BJ (cell line): ENCODE results near the gene DMPK. TPM values are rescaled to one million over a fixed set of nuclear protein-coding genes. Genes with fewer than 3 reads are reported as not detected.

ENCODE experiments used
- CTCF ChIA-PET: fragments of 350-600 bp; formaldehyde crosslinking; extraction: SDS; loops from one replicate; lab custom pipeline; 2021; ENCODE audit warnings: antibody characterized with exemption, inconsistent platforms; lab: Yijun Ruan, JAX
- POLR2A ChIA-PET: fragments of 300-600 bp; sonication (Branson Sonifier 250); formaldehyde crosslinking; extraction: SDS; loops from one replicate; lab custom pipeline; 2021; ENCODE audit warnings: antibody characterized with exemption; lab: Charles Lee
- DNase-seq: peaks from one replicate; pipeline ENCODE4 v3.0.0-alpha.2; 2011; ENCODE audit warnings: low read depth
- H3K27me3 ChIP-seq: 2 replicates; pipeline ENCODE4 v1.6.0; 2011; ENCODE audit warnings: low read length; ENCODE audit not compliant: control insufficient read depth, insufficient read depth
- H3K36me3 ChIP-seq: 2 replicates; pipeline ENCODE4 v1.5.1; 2011; ENCODE audit warnings: low read length; ENCODE audit not compliant: control insufficient read depth, insufficient read depth
- H3K4me3 ChIP-seq: 2 replicates; pipeline ENCODE4 v1.5.1; 2011; ENCODE audit warnings: low read depth, mild to moderate bottlenecking, control low read depth, low read length
- CTCF ChIP-seq: IDR thresholded peaks from 2 replicates; pipeline ENCODE4 v1.5.1; 2011; ENCODE audit warnings: low read depth, mild to moderate bottlenecking, control low read depth, inconsistent platforms, low read length, moderate library complexity; ENCODE audit not compliant: insufficient read depth
- polyA plus RNA-seq: library from polyadenylated mRNA; depleted of rRNA; stranded (reverse); fragments of >200 nt; gene quantifications from 2 replicates; pipeline ENCODE4 v1.2.3, GENCODE V29; 2011

DMPK gene
- polyA plus RNA-seq, 1 experiment, result 131 TPM

DNA sequence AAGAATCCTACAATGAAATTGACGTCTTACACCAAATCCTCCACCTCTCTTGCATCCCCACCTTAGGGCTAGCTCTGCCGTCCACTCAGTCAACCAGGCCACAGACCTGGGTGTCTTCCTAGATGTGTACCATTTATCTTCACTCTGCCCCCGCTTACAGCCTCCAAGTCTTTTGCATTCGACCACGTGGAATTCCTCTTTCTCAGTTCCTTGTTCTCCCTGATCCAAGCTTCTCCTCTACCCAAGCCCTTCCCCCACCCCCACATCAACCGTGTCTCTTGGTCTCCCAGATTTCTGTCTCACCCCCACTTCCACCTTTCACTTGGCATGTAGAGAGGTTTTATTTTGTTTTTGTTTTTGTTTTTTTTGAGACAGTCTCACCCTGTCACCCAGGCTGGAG is 11.6 kb upstream of the DMPK start:
- TF ChIP-seq CTCF, result no peak

GRCh38 chr19:45793178-45793564 is 10.9 kb upstream of the DMPK start:
- Histone ChIP-seq H3K27me3 (no peaks in the 10 kb centered on the region), H3K36me3 (peaks cover 14% of the 10 kb centered on the region), H3K4me3 (no peak overlapping the region)
- ChIA-PET POLR2A (interaction anchor here (0.6 to 1.2 kb wide), 4 partner anchors 10 to 108 kb away, joined by 3 to 16 read pairs (median 7); partner anchors contain the start of genes DMPK and SIX5), CTCF (interaction anchor here (0.7 to 3.3 kb wide), 6 partner anchors 11 to 100 kb away, joined by 3 to 18 read pairs (median 10); partner anchors contain the start of genes DMPK, QPCTL and SIX5)
- no peak for TF ChIP-seq CTCF
- DNase-seq, result no peak

More for the DNA sequence above, 11.6 kb upstream of the DMPK start:
- DNase-seq, result no peak
- Histone ChIP-seq H3K4me3 (no peak overlapping the region), H3K27me3 (no peaks in the 10 kb centered on the region), H3K36me3 (peaks cover 9% of the 10 kb centered on the region)
- ChIA-PET POLR2A (no interaction called here), CTCF (interaction anchor here (2.3 to 3.3 kb wide), 2 partner anchors 23 to 25 kb away, joined by 16 to 18 read pairs; partner anchors contain the start of gene SIX5)

- Histone ChIP-seq H3K36me3 (peaks cover 16% of the 10 kb centered on the region), H3K27me3 (no peaks in the 10 kb centered on the region), H3K4me3 (peak within 1 kb of the TSS; percentile 54)
- DNase-seq, result peak; percentile 85
- POLR2A ChIA-PET, result interaction anchor here (0.6 to 1.2 kb wide), 4 partner anchors 10 to 107 kb away, joined by 3 to 16 read pairs (median 7); partner anchors contain the start of genes DMPK and SIX5
- CTCF ChIA-PET, result interaction anchor here (0.6 to 3.3 kb wide), 7 partner anchors 10 to 1576 kb away, joined by 3 to 18 read pairs (median 8); partner anchors contain the start of genes DMPK, QPCTL and SIX5
- no peak for TF ChIP-seq CTCF
Observed at GRCh38 chr19:45792470-45793177, 10.3 kb upstream of the DMPK start, which contains the start of gene DMWD. Gene DMWD, minus strand, starts transcription at chr19:45792845. Its CDS starts 89 bp downstream, at chr19:45792756.

DNA sequence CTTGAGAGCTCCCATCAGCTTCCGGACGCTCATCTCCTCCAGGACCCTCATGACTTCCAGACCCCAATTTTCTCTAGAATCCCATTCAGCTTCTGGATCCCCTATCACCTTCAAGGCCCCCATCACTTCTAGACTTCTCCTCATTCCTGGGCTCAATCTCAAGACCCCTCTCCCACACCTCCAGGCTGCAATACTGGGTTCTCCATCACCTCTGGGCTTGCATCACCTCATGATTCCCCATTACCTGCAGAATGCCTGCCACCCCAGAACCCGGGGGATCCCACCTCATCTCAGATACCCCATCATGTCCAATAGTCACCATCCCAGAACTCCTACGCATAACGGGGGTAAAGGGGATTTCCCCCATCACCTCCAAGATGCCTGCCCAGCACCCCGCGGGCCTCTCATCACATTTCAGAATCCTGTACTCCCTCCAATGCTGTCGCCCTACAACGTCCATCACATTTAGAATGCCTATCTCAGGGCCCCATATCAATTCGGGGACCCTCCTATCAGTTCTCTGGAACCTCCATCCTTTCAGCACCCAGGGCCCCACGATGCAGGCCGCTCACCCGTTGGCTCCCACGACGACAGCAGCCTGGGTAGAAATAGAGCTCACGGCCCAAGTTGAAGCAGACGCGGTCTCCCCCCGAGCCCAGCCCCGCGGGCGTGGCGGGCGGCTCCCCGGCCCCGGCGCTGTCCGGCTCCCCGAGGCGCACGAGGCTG is 9.6 kb upstream of the DMPK start:
- TF ChIP-seq CTCF, result no peak
- Histone ChIP-seq H3K27me3 (no peaks in the 10 kb centered on the region), H3K36me3 (peaks cover 19% of the 10 kb centered on the region), H3K4me3 (peak overlapping the region; percentile 54)
- ChIA-PET POLR2A (interaction anchor here (1.2 kb wide), 1 partner anchor 9 kb away, joined by 16 read pairs; the partner anchor contains the start of gene DMPK), CTCF (interaction anchor here (1.7 to 3.3 kb wide), 4 partner anchors 10 to 99 kb away, joined by 8 to 18 read pairs (median 14); partner anchors contain the start of genes DMPK, QPCTL and SIX5)
- DNase-seq, result no peak
